ENCODE data around the gene TPRG1L.

- TF ChIP-seq EZH2 (IDR thresholded peaks at IDR 0.05; ENCODE audit: low read depth, unreplicated experiment), result no peak
- no peak for TF ChIP-seq CTCF (conservative IDR thresholded peaks at IDR 0.05; ENCODE audit: low read depth in 2 of 2)
- TF ChIP-seq POLR2AphosphoS5 (IDR thresholded peaks at IDR 0.05; ENCODE audit: low read depth), result no peak
- TF ChIP-seq, protein P1, sequence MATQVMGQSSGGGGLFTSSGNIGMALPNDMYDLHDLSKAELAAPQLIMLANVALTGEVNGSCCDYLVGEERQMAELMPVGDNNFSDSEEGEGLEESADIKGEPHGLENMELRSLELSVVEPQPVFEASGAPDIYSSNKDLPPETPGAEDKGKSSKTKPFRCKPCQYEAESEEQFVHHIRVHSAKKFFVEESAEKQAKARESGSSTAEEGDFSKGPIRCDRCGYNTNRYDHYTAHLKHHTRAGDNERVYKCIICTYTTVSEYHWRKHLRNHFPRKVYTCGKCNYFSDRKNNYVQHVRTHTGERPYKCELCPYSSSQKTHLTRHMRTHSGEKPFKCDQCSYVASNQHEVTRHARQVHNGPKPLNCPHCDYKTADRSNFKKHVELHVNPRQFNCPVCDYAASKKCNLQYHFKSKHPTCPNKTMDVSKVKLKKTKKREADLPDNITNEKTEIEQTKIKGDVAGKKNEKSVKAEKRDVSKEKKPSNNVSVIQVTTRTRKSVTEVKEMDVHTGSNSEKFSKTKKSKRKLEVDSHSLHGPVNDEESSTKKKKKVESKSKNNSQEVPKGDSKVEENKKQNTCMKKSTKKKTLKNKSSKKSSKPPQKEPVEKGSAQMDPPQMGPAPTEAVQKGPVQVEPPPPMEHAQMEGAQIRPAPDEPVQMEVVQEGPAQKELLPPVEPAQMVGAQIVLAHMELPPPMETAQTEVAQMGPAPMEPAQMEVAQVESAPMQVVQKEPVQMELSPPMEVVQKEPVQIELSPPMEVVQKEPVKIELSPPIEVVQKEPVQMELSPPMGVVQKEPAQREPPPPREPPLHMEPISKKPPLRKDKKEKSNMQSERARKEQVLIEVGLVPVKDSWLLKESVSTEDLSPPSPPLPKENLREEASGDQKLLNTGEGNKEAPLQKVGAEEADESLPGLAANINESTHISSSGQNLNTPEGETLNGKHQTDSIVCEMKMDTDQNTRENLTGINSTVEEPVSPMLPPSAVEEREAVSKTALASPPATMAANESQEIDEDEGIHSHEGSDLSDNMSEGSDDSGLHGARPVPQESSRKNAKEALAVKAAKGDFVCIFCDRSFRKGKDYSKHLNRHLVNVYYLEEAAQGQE (IDR thresholded peaks at IDR 0.05; ENCODE audit: unreplicated experiment), result no peak
- TF ChIP-seq EZH2phosphoT487 (IDR thresholded peaks at IDR 0.05; ENCODE audit: unreplicated experiment), result no peak
- TF ChIP-seq CREB1 (CRISPR knock-in tag; IDR thresholded peaks at IDR 0.05; ENCODE audit: low read depth), result no peak
- no peak for TF ChIP-seq ZNF114 (CRISPR knock-in tag; IDR thresholded peaks at IDR 0.05)
- TF ChIP-seq STAT1 (IDR thresholded peaks at IDR 0.05; ENCODE audit: unreplicated experiment), result no peak
- TF ChIP-seq ZNF462 (CRISPR knock-in tag; IDR thresholded peaks at IDR 0.05), result no peak
- TF ChIP-seq NANOG (IDR thresholded peaks at IDR 0.05; ENCODE audit: borderline replicate concordance), result no peak
- no peak for TF ChIP-seq JUNB (IDR thresholded peaks at IDR 0.05; ENCODE audit: unreplicated experiment)
These were observed 31.8 kb downstream of the TPRG1L start for GRCh38 chr1:3656450-3657095.
